ENCODE measurements around the gene PCED1B.

- TF ChIP-seq CTCF (IDR thresholded peaks at IDR 0.05) (no peak), POLR2A (IDR thresholded peaks at IDR 0.05) (no peak)
These were observed 202.3 kb downstream of the PCED1B start for GRCh38 chr12:47281667-47282171.

Data from testis (tissue), 2 donors.